Body of pancreas (tissue), 4 donors: ENCODE results near the gene DCAF11. TPM values are rescaled to one million over a fixed set of nuclear protein-coding genes. Genes with fewer than 3 reads are reported as not detected.
A peak's percentile ranks its signal among the peaks of the same experiment; 100 is the strongest.

Experiments
- ATAC-seq: fragments of 150-250 bp; one replicate; pipeline ENCODE4 v1.9.1; 2016
- DNase-seq, 4 donors: peaks; one replicate each; pipeline ENCODE4 v3.0.0-alpha.2; 2019
- H3K27ac ChIP-seq, 4 donors: fragments of 200-600 bp; sonication (generic); 1 replicate in 3 of 4; 2 replicates in 1 of 4; pipeline versions ENCODE4 v1.5.1 to v1.6.1; 2016 to 2019; ENCODE audit warnings: mild to moderate bottlenecking in 1 of 4, mixed read lengths in 1 of 4, moderate library complexity in 1 of 4
- H3K27me3 ChIP-seq, 2 donors: fragments of 200-600 bp; sonication (generic); one replicate each; pipeline ENCODE4 v1.6.0; 2016; ENCODE audit warnings: mild to moderate bottlenecking in 1 of 2
- H3K36me3 ChIP-seq, 2 donors: fragments of 200-600 bp; sonication (generic); replicated peaks in 1 of 2; 2 replicates each; pipeline ENCODE4 v1.5.1; 2016; ENCODE audit warnings: low read depth in 2 of 2; ENCODE audit not compliant: insufficient read depth in 1 of 2
- H3K4me1 ChIP-seq: fragments of 200-600 bp; sonication (generic); one replicate; pipeline ENCODE4 v1.6.0; 2016
- H3K4me3 ChIP-seq, 2 donors: fragments of 200-600 bp; sonication (generic); 1 replicate in 1 of 2; 2 replicates in 1 of 2; pipeline ENCODE4 v1.5.1; 2016 to 2019
- H3K9me3 ChIP-seq, 3 donors: fragments of 200-600 bp; sonication (generic); 1 replicate in 2 of 3; 2 replicates in 1 of 3; pipeline ENCODE4 v1.5.1; 2016
- POLR2A ChIP-seq, 3 donors: fragments of 450-650 bp; IDR thresholded peaks; one replicate each; pipeline ENCODE4 v1.6.1; 2016; ENCODE audit warnings: antibody characterized with exemption in 3 of 3, mild to moderate bottlenecking in 2 of 3
- WGBS, 2 donors: methylation state at CpG; one replicate each; pipeline ENCODE4 v1.1.5; 2017; 5-methylcytosine and 5-hydroxymethylcytosine counted together
- intact Hi-C: fragments of 100-400 bp; cut with DNase I; formaldehyde crosslinking; loops from one replicate; pipeline ENCODE4 v1.15.1; 2023
- total RNA-seq, 2 donors: library from RNA; depleted of rRNA; stranded (reverse); fragments of >200 nt; gene quantifications; one replicate each; pipeline ENCODE4 v1.1.0, GENCODE V29; 2016
- TF ChIP-seq, protein P1 (sequence below), 7 experiments: fragments of 450-650 bp in 4 of 7; fragments of 200-600 bp in 3 of 7; sonication (generic) in 3 of 7; IDR thresholded peaks; one replicate each; pipeline ENCODE4 v1.5.1; 2016 to 2019; ENCODE audit warnings: antibody characterized with exemption in 7 of 7

Gene DCAF11
- total RNA-seq, 2 donors from 2014 or later, result 77.1 to 128 TPM

DNA sequence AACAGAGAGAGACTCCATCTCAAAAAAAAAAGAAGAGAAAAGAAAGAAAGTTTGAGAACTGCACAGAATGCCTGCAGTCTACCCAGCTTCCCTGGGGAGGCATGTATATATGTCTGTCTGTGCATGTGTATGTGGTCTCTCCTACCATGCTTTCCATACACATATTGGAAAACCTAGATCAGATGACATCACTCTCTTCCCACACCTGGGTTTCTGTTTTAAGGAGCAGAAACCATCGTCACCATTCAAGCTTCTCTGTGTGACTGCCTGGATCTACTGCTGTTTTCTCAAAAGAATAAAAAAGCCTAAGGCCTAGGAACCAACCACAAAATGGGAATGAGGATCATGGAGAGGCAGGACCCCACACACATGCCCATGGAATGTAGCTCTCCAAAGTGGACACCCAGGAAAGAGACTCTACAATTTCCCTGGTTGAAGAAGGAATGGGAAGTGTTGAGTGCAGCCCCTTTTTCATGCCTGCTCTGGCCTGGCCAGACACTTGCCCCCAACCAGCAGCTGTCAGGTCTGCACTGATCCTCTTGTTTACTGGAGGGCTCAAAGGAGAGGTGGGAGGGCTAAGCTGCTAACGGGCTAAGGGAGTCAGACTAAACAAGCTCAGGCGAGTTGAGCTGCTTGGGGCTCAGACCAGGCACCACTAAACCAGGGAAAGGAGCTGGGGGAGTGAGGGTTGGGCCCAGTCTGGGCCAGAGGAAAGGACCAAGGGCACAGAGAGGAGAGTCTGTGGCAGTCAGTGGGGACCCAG is 28.2 kb upstream of the DCAF11 start:
- TF ChIP-seq POLR2A (IDR thresholded peaks at IDR 0.05), result no peak
- TF ChIP-seq, protein P1, sequence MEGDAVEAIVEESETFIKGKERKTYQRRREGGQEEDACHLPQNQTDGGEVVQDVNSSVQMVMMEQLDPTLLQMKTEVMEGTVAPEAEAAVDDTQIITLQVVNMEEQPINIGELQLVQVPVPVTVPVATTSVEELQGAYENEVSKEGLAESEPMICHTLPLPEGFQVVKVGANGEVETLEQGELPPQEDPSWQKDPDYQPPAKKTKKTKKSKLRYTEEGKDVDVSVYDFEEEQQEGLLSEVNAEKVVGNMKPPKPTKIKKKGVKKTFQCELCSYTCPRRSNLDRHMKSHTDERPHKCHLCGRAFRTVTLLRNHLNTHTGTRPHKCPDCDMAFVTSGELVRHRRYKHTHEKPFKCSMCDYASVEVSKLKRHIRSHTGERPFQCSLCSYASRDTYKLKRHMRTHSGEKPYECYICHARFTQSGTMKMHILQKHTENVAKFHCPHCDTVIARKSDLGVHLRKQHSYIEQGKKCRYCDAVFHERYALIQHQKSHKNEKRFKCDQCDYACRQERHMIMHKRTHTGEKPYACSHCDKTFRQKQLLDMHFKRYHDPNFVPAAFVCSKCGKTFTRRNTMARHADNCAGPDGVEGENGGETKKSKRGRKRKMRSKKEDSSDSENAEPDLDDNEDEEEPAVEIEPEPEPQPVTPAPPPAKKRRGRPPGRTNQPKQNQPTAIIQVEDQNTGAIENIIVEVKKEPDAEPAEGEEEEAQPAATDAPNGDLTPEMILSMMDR (IDR thresholded peaks at IDR 0.05), result no peak
- no peaks in the 10 kb centered on the region for H3K9me3 ChIP-seq
- no peaks in the 10 kb centered on the region for H3K27me3 ChIP-seq
- H3K36me3 ChIP-seq, result no peaks in the 10 kb centered on the region
- intact Hi-C loops, result no loop called here
- H3K4me3 ChIP-seq, result no peak overlapping the region
- peaks cover 10% of the 10 kb centered on the region for H3K4me1 ChIP-seq
- WGBS, 2 donors, result 84 to 93% methylated on average over 3 of the region's 3 CpGs
- H3K27ac ChIP-seq, result no peak overlapping the region
- DNase-seq, result no peak
- no peak for ATAC-seq

DNA sequence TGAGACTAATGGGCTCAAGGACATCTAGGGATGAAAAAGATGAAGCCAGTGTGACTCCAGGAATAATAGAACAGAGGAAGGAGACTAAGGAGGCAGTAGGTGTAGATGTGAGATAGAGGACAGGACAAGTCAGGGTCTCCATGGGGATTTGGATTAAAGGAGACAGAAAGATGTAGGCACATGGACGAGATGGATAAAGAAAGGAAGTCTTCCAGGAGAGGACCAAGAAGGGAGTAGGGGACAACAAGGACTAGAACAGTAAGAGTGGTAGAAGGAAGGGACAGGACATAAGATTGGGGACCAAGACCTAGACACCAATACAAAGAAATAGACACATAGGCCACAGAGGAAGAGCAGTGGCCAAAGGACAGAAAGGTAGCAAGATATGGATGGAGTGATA is 27.6 kb upstream of the DCAF11 start:
- no peak for TF ChIP-seq POLR2A (IDR thresholded peaks at IDR 0.05)
- TF ChIP-seq, protein P1 (IDR thresholded peaks at IDR 0.05), result no peak
- peaks cover 11% of the 10 kb centered on the region for H3K4me1 ChIP-seq
- intact Hi-C loops, result no loop called here
- no peaks in the 10 kb centered on the region for H3K36me3 ChIP-seq
- no peaks in the 10 kb centered on the region for H3K9me3 ChIP-seq
- DNase-seq (no peak), ATAC-seq (no peak)
- no peak overlapping the region for H3K27ac ChIP-seq
- 77 to 88% methylated on average over 1 of the region's 1 CpG for WGBS, 2 donors
- no peaks in the 10 kb centered on the region for H3K27me3 ChIP-seq
- H3K4me3 ChIP-seq, result no peak overlapping the region

DNA sequence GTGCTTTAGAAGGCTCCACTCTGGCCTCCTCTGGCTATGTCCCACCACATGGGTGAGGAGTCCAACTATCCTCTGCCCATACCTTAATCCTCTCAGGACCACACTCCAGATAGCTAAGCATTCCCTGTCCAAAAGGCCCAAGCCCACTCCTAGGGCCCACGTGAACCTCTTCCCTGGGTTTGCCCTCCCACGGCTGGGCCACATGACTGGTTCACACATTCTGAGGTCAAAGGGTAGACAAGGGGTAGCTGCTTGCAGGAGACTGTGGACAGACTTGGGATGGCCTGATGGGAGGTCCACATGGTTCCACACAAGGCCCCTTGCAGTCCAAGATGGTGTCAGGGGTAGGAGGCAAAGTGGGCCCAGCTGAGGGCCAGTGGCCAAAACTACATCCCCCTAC is 26.5 kb upstream of the DCAF11 start:
- WGBS, 2 donors, result 75% methylated on average over 2 of the region's 2 CpGs
- H3K9me3 ChIP-seq, result no peaks in the 10 kb centered on the region
- no peaks in the 10 kb centered on the region for H3K27me3 ChIP-seq
- intact Hi-C loops, result no loop called here
- DNase-seq, result no peak
- H3K4me1 ChIP-seq, result peaks cover 21% of the 10 kb centered on the region
- H3K27ac ChIP-seq, result no peak overlapping the region
- H3K36me3 ChIP-seq, result no peaks in the 10 kb centered on the region
- no peak for ATAC-seq
- no peak for TF ChIP-seq POLR2A (IDR thresholded peaks at IDR 0.05)
- TF ChIP-seq, protein P1 (IDR thresholded peaks at IDR 0.05), result no peak
- H3K4me3 ChIP-seq, result no peak overlapping the region

DNA sequence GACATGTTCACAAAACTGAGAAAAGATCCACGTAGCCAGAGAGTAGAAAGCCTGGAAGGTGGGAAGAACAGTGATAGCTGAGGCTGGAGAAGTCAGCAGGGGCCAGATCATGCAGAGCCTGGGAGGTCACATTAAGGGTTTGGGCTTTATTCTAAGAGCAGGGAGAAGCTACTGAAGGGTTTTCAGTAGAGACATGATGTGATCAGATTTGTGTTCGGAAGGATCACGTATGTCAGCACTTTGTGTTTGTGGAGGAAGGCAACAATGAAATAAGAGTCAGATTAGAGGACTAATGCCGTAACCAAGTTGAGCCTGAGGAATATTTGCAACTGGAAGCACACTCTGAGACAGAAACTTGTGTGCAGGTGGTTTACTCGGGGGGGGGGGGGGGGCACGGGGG is 24.7 kb upstream of the DCAF11 start:
- intact Hi-C loops, result no loop called here
- Histone ChIP-seq H3K4me1 (peaks cover 33% of the 10 kb centered on the region), H3K36me3 (no peaks in the 10 kb centered on the region), H3K27ac (no peak overlapping the region), H3K9me3 (no peaks in the 10 kb centered on the region), H3K27me3 (no peaks in the 10 kb centered on the region), H3K4me3 (no peak overlapping the region)
- TF ChIP-seq POLR2A (IDR thresholded peaks at IDR 0.05), result no peak
- TF ChIP-seq, protein P1 (IDR thresholded peaks at IDR 0.05), result no peak
- WGBS, 2 donors, result 65 to 73% methylated on average over 6 of the region's 6 CpGs
- no peak for DNase-seq
- no peak for ATAC-seq

DNA sequence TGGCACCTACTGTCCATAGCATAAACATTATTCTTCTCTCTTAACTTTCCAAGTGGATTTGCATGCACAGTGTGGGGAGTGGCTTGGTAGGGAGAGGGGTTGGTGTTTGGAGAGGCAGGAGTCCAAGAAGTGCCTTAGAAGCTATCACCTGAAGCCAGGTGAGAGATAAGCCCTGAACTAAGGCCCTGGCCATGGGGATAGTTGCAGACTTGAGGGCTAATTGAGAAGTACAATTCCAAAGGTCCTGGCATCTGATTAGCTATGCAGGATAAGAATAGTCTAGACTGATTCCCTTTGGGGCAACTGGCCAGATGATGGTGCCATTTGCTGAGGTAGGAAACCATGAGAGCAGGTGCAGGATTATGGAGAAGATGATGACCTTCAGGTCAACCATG is 22.5 kb upstream of the DCAF11 start:
- DNase-seq (peak; percentile 48 to 78 (median 72)), ATAC-seq (no peak)
- Histone ChIP-seq H3K36me3 (no peaks in the 10 kb centered on the region), H3K27me3 (no peaks in the 10 kb centered on the region), H3K27ac (peak overlapping the region in 3 of 4 donors; percentile 7 to 97 (median 94)), H3K9me3 (no peaks in the 10 kb centered on the region), H3K4me3 (no peak overlapping the region), H3K4me1 (peaks cover 51% of the 10 kb centered on the region)
- intact Hi-C loops, result no loop called here
- TF ChIP-seq POLR2A (IDR thresholded peaks at IDR 0.05), result no peak
- TF ChIP-seq, protein P1 (IDR thresholded peaks at IDR 0.05), result no peak
